ENCODE results near the gene NUMB.
"Not testable (repeated sequence)": the region's sequence is repeated elsewhere in the genome, so short reads cannot be mapped to it uniquely, and the experiment has no call there.

NUMB gene

DNA sequence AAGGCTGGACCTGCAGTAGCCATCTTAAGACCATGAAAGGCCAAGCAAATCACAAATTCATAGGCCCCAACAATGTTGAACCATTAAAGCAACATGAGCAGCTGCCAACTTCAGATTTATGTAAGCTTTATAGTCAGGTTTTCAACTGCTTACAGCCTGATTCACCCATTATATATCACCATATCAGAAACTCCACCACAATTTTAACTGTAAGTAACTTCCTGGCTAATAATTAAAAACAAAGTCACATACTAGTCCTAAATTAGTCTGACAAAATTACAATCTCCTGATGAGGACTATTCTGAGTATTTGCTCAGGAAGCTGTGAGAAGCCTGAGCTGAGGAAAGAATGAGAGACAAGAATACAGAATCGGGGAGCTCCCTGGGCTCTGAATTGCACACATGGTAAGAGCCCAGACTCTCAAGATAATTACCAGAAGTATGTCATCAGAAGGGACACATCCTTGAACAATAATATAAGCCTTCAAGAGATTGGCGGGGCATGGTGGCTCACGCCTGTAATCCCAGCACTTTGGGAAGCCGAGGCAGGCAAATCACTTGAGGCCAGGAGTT, 55.1 kb downstream of the NUMB start:
- no peak overlapping the region for H3K27ac ChIP-seq
- TF ChIP-seq, protein P1, sequence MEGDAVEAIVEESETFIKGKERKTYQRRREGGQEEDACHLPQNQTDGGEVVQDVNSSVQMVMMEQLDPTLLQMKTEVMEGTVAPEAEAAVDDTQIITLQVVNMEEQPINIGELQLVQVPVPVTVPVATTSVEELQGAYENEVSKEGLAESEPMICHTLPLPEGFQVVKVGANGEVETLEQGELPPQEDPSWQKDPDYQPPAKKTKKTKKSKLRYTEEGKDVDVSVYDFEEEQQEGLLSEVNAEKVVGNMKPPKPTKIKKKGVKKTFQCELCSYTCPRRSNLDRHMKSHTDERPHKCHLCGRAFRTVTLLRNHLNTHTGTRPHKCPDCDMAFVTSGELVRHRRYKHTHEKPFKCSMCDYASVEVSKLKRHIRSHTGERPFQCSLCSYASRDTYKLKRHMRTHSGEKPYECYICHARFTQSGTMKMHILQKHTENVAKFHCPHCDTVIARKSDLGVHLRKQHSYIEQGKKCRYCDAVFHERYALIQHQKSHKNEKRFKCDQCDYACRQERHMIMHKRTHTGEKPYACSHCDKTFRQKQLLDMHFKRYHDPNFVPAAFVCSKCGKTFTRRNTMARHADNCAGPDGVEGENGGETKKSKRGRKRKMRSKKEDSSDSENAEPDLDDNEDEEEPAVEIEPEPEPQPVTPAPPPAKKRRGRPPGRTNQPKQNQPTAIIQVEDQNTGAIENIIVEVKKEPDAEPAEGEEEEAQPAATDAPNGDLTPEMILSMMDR (conservative IDR thresholded peaks at IDR 0.05): no peak

DNA sequence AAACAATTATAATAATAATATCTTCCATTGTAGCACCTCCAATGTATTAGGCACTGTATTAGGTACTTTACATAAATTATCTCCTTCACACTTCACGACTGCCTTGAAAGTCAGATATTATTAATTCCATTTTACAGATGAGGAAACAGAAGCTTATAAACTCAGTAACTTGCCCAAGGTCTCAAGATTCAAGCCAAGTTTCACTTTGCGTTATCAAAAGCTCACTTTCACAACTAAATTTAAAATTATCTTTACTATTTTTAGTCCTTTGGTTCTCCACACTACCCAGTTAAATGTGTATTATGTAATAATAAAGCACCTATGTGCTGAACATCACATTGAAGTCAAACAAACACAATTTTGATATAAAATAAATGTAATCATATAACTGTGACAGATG, 55.8 kb downstream of the NUMB start:
- TF ChIP-seq, protein P1 (conservative IDR thresholded peaks at IDR 0.05): no peak
- H3K27ac ChIP-seq: no peak overlapping the region

DNA sequence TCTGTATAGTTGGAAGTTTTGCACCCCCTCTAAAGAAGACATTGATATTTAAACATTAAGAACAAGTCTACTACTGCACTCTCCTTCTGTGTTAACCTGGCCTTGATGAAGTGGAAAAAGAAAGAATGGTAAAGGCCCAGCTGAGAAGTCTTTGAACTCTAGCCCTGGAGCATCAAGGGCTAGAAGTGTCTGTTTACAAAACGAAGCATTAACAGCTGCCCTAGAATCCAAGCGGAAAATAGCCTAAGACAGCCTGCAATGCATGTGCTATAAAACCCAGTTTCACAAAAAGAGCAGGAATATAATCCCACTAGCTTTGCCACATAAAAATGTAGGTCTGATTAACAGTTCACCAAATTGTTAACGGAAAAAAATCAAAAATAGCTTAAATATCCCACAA, 60.5 kb downstream of the NUMB start:
- TF ChIP-seq, protein P1 (conservative IDR thresholded peaks at IDR 0.05): no peak
- no peak overlapping the region for H3K27ac ChIP-seq

DNA sequence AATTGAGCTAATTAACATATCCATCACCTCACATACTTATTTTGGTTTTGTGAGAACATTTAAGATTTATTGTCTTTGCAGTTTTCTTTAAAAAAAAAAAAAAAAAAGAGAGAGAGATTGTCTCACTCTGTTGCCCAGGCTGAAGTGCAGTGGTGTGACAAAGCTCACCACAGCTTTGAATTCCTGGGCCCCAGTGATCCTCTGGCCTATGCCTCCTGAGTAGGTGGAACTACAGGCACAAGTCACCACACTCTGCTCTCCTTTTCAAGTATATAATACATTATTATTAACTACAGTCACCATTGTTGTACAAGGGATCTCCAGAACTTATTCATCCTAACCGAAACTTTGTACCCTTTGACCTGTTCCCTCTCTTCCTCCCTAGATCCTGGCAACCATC, 64.0 kb downstream of the NUMB start:
- H3K27ac ChIP-seq: no peak overlapping the region
- TF ChIP-seq, protein P1 (conservative IDR thresholded peaks at IDR 0.05): no peak

DNA sequence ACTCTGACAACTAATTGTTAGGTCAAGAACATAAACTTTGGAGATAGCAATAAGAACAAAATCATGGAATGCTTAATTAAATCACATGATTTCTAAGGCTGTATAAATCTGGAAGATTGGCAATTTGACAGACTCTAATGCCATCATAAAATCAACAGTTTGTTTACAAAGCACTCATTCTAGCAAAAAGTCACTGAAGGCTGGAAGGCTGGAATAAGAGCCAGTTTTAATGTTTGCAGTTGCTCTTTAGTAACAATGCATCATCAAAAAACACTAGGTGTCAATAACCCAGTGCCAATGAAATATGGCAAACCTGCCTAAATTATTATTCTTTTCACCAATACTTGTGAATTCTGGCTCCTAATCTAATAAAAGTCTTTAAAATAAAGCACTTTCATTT, 65.0 kb downstream of the NUMB start:
- peak overlapping the region; percentile 53 for H3K27ac ChIP-seq
- TF ChIP-seq, protein P1 (conservative IDR thresholded peaks at IDR 0.05): no peak

DNA sequence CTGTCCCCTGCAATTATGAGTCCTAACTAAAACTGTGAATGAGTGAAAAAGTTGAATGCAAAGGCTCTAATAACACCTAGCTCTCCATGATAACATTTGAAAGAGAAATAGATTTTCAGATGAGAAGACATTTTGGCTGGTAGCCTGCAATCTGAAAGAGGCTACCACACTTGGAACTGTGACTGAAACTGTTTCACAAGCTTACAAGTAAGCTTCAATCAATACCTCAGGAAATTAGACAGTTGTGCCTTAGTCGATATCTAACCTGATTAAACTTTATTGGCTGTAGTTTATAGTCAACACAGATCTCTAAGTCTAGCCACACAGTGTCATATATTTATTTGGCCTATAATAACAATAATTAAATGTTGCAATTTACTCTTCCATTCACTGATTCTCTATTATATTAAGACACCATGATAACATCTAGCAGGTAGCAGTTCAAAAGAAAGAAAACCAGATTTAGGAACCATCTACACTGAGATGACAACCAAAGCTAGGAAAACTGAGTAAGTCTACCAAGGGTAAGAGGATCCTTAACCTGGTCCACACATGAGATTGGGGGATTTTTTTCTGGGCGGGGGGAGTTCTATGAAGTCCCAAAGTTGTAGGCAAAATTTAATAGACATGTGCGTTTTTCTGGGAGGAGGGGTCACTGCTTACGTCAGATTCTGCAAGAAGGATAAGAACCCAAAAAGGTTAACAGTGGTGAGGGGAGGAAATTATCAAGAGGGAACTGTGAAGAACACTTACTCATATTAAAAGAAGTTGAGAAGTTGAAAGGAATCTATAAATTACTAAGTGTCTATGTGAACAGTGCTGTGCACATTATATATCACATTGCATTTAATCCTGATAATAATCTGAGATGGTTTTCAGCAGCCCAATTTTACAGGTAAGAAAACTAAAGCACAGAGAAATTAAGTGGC, 65.8 kb downstream of the NUMB start:
- TF ChIP-seq, protein P1 (conservative IDR thresholded peaks at IDR 0.05): no peak
- H3K27ac ChIP-seq: peak overlapping the region; percentile 53

DNA sequence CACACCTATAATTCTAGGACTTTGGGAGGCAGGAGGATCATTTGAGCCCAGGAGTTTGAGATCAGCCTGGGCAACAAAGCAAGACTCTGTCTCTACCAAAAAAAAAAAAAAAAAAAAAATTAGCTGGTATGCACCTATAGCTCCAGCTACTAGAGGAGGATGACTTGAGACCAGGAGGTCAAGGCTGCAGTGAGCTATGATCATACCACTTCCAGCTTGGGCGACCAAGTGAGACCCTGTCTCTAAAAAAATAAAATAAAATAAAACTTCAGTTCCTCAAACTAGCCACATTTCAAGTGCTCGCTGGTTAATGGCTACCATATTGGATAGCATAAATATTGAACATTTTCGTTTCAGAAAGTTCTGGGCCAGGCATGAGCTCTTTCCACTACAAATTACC, 70.5 kb downstream of the NUMB start:
- not testable (repeated sequence) for H3K27ac ChIP-seq

DNA sequence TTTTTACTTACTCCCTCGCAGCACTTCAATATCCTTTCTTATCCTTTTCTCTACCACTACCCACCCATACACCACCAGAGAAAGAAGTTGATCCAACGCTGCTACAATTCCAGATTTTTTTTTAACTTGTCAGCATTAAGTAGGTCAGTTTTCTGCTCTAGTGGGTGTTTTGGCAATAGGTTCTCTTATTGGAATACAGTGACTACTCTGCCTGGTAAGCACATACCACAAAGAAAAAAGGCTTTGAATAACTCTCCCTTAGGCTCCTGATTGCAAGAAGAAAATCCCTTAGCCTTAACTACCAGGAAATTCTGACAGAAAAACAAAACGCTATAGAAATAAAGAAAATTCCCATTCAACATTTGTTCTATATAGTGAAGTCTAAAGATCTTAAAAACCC, 72.0 kb downstream of the NUMB start:
- H3K27ac ChIP-seq: no peak overlapping the region
- TF ChIP-seq, protein P1 (conservative IDR thresholded peaks at IDR 0.05): no peak

DNA sequence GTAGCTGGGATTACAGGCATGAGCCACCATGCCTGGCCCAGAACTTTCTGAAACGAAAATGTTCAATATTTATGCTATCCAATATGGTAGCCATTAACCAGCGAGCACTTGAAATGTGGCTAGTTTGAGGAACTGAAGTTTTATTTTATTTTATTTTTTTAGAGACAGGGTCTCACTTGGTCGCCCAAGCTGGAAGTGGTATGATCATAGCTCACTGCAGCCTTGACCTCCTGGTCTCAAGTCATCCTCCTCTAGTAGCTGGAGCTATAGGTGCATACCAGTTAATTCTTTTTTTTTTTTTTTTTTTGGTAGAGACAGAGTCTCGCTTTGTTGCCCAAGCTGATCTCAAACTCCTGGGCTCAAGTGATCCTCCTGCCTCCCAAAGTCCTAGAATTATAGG, 73.3 kb downstream of the NUMB start:
- not testable (repeated sequence) for H3K27ac ChIP-seq
